ENCODE measurements around the gene RNF4.

GRCh38 chr4:2486981-2487380, 18.1 kb downstream of the RNF4 start:
- TF ChIP-seq CTCF (IDR thresholded peaks at IDR 0.05) (no peak), POLR2A (IDR thresholded peaks at IDR 0.05) (no peak)

All from uterus (tissue), 2 donors.